Panc1 (cell line): ENCODE measurements around the gene TMEM131. TPM values are rescaled to one million over a fixed set of nuclear protein-coding genes. Genes with fewer than 3 reads are reported as not detected.

Experiments
- ATAC-seq: fragments of 200-7000 bp; cut with Tn5 transposase; 2 replicates; pipeline ENCODE4 v1.9.1; 2020; ENCODE audit warnings: mild to moderate bottlenecking, moderate library complexity
- BruUV-seq: library from RNA; stranded (reverse); fragments of 400-500 nt; replicated peaks from 2 replicates; lab custom pipeline; 2021; lab: Mats Ljungman, UMichigan
- CTCF ChIA-PET: fragments of 300-600 bp; sonication (Branson Sonifier 250); formaldehyde crosslinking; loops from one replicate; lab custom pipeline; 2022; ENCODE audit warnings: antibody characterized with exemption; lab: Charles Lee
- POLR2A ChIA-PET: fragments of 300-600 bp; sonication (Branson Sonifier 250); formaldehyde crosslinking; loops from one replicate; lab custom pipeline; 2022; ENCODE audit warnings: antibody characterized with exemption; lab: Charles Lee
- DNase-seq: peaks from one replicate; pipeline ENCODE4 v3.0.0-alpha.2; 2010; ENCODE audit warnings: low read depth, low spot score
- H3K27ac ChIP-seq: 2 replicates; pipeline ENCODE4 v1.5.1; 2011; ENCODE audit warnings: mild to moderate bottlenecking, low read length, inconsistent platforms
- H3K27me3 ChIP-seq: fragments of 200-500 bp; sonication (Bioruptor generic); 2 replicates; pipeline ENCODE4 v1.6.0; 2014; ENCODE audit warnings: low read length, inconsistent platforms; ENCODE audit not compliant: control insufficient read depth, insufficient read depth
- H3K36me3 ChIP-seq: fragments of 200-500 bp; sonication (Bioruptor generic); 2 replicates; pipeline ENCODE4 v1.5.1; 2014; ENCODE audit warnings: inconsistent platforms, mild to moderate bottlenecking, low read length, moderate library complexity; ENCODE audit not compliant: control insufficient read depth, insufficient read depth
- H3K4me1 ChIP-seq: 2 replicates; pipeline ENCODE4 v1.5.1; 2011; ENCODE audit warnings: inconsistent platforms, mild to moderate bottlenecking, low read length, moderate library complexity; ENCODE audit not compliant: control insufficient read depth, insufficient read depth
- H3K4me3 ChIP-seq, 2 experiments: 2 replicates each; pipeline ENCODE4 v1.5.1; 2011 to 2012; ENCODE audit warnings: low read depth in 2 of 2, low read length in 2 of 2, mild to moderate bottlenecking in 2 of 2, inconsistent platforms in 1 of 2, moderate library complexity in 1 of 2
- H3K9me3 ChIP-seq: fragments of 200-500 bp; sonication (Bioruptor generic); 2 replicates; pipeline ENCODE4 v1.5.1; 2014; ENCODE audit warnings: low read depth, mild to moderate bottlenecking, inconsistent platforms, low read length, moderate library complexity; ENCODE audit not compliant: control insufficient read depth, insufficient read depth
- CTCF ChIP-seq: fragments of 450-650 bp; IDR thresholded peaks from 2 replicates; pipeline ENCODE4 v1.5.1; 2017; ENCODE audit warnings: mild to moderate bottlenecking
- POLR2AphosphoS5 ChIP-seq: IDR thresholded peaks from 2 replicates; pipeline ENCODE4 v1.6.1; 2012; ENCODE audit warnings: mild to moderate bottlenecking, low read depth, low read length, moderate library complexity
- REST ChIP-seq, 2 experiments: IDR thresholded peaks; 2 replicates each; pipeline ENCODE4 v1.6.1; 2011 to 2012; ENCODE audit warnings: low read depth in 2 of 2, control low read depth in 1 of 2, low read length in 1 of 2, mild to moderate bottlenecking in 1 of 2, moderate library complexity in 1 of 2; ENCODE audit not compliant: insufficient read depth in 1 of 2
- SIN3A ChIP-seq: IDR thresholded peaks from 2 replicates; pipeline ENCODE4 v1.6.1; 2012; ENCODE audit warnings: low read depth, mild to moderate bottlenecking, low read length, moderate library complexity, borderline replicate concordance; ENCODE audit not compliant: insufficient read depth
- TCF7L2 ChIP-seq: IDR thresholded peaks from 2 replicates; pipeline ENCODE4 v1.6.1; 2011; ENCODE audit warnings: mild to moderate bottlenecking, low read depth, low read length, inconsistent platforms
- in situ Hi-C: cut with HindIII; loops from 2 replicates; pipeline ENCODE4 v1.10.0; 2016; ENCODE audit warnings: low sequenced_read_pairs, low pct_unique_long_range_greater_than_20kb
- intact Hi-C: fragments of 100-400 bp; cut with micrococcal nuclease; formaldehyde crosslinking; loops from one replicate; pipeline ENCODE4 v1.10.0; 2022; ENCODE audit not compliant: unreplicated experiment
- total RNA-seq: library from RNA; stranded (reverse); gene quantifications from one replicate; pipeline ENCODE4 v1.2.1, GENCODE V29; 2021; ENCODE audit not compliant: unreplicated experiment

TMEM131 gene
- total RNA-seq, 1 experiment from 2014 or later, result 43.4 TPM

GRCh38 chr2:97816411-97816810 lies 179.3 kb downstream of the TMEM131 start:
- Histone ChIP-seq H3K27me3 (no peaks in the 10 kb centered on the region), H3K4me1 (no peaks in the 10 kb centered on the region), H3K27ac (no peak overlapping the region), H3K9me3 (no peaks in the 10 kb centered on the region), H3K36me3 (peaks cover 10% of the 10 kb centered on the region), H3K4me3 (no peak overlapping the region)
- ChIA-PET CTCF (no interaction called here), POLR2A (no interaction called here)
- intact Hi-C loops, result no loop called here
- DNase-seq, result no peak
- no TSS peak for BruUV-seq
- ATAC-seq, result no peak
- TF ChIP-seq TCF7L2 (no peak), CTCF (no peak), POLR2AphosphoS5 (no peak), REST (IDR thresholded peaks at IDR 0.05; ENCODE audit: insufficient read depth in 1 of 2, low read depth in 2 of 2, low read length in 1 of 2) (no peak), SIN3A (no peak)
- in situ Hi-C loops, result no loop called here

DNA sequence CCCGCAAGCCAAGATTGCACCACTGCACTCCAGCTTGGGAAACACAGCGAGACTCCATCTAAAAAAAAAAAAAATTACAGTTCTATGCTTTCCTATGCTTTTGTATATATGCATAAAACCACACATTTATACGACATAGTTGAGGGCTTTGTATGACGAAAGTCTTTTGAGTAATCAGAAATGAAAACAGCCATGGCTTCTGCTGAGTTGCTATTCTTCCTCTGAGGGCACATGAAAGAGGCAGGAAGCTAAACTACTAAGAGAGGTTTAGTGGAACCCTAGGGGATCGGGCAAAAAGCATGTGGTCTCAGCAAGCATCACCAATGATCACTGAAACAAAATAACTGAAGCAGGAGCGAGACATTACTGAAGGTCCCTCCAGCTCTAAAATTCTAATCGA lies 182.8 kb downstream of the TMEM131 start:
- ChIA-PET CTCF (interaction anchor here (0.6 kb wide), 1 partner anchor 603 kb away, joined by 3 read pairs; no protein-coding TSS in a partner anchor), POLR2A (no interaction called here)
- no peak overlapping the region for H3K27ac ChIP-seq
- no peaks in the 10 kb centered on the region for H3K9me3 ChIP-seq
- peaks cover 21% of the 10 kb centered on the region for H3K36me3 ChIP-seq
- H3K4me1 ChIP-seq, result no peaks in the 10 kb centered on the region
- in situ Hi-C loops (no loop called here), intact Hi-C loops (no loop called here)
- TF ChIP-seq SIN3A, result no peak
- no peak for TF ChIP-seq CTCF
- no peak for TF ChIP-seq POLR2AphosphoS5
- TF ChIP-seq REST (IDR thresholded peaks at IDR 0.05; ENCODE audit: insufficient read depth in 1 of 2, low read depth in 2 of 2, low read length in 1 of 2), result no peak
- no peak for TF ChIP-seq TCF7L2
- H3K27me3 ChIP-seq, result no peaks in the 10 kb centered on the region
- H3K4me3 ChIP-seq, result no peak overlapping the region
- no peak for ATAC-seq
- no peak for DNase-seq
- BruUV-seq, result no TSS peak
